SK-N-SH (cell line): Measurements from ENCODE around the gene DTX3L. TPM values are rescaled to one million over a fixed set of nuclear protein-coding genes. Genes with fewer than 3 reads are reported as not detected.

Source experiments
- CTCF ChIA-PET: fragments of 300-600, 350-600 bp; formaldehyde crosslinking; extraction: SDS; loops from one replicate; lab custom pipeline; 2021; lab: Yijun Ruan, JAX
- POLR2A ChIA-PET: fragments of 350-600 bp; sonication (Branson Sonifier 250); formaldehyde crosslinking; extraction: SDS; loops from one replicate; lab custom pipeline; 2020; ENCODE audit warnings: antibody characterized with exemption, inconsistent platforms; lab: Yijun Ruan, JAX
- DNase-seq: peaks from one replicate; pipeline ENCODE4 v3.0.0; 2012
- H2AFZ ChIP-seq: fragments of 200-600 bp; sonication (generic); 2 replicates; pipeline ENCODE4 v1.8.1; 2016; ENCODE audit warnings: antibody characterized with exemption, mild to moderate bottlenecking, low read depth
- H3F3A ChIP-seq: fragments of 200-600 bp; sonication (generic); replicated peaks from 2 replicates; pipeline ENCODE3; 2016; ENCODE audit warnings: antibody characterized with exemption, mild to moderate bottlenecking; ENCODE audit not compliant: insufficient read depth
- H3K27ac ChIP-seq, 2 experiments: fragments of 200-500 bp in 1 of 2; fragments of 200-600 bp in 1 of 2; sonication (Bioruptor generic) in 1 of 2; sonication (generic), shearing (Covaris generic) in 1 of 2; 2 replicates each; pipeline versions ENCODE4 v1.5.1 to v1.6.1; 2014 to 2016; ENCODE audit warnings: low read depth in 2 of 2, inconsistent platforms in 1 of 2, low read length in 1 of 2, mild to moderate bottlenecking in 1 of 2, mixed read lengths in 1 of 2
- H3K27me3 ChIP-seq: fragments of 200-600 bp; sonication (generic), shearing (Covaris generic); 2 replicates; pipeline ENCODE4 v1.6.1; 2016; ENCODE audit warnings: mixed run types; ENCODE audit not compliant: insufficient read depth
- H3K36me3 ChIP-seq, 2 experiments: fragments of 200-500 bp in 1 of 2; fragments of 200-600 bp in 1 of 2; sonication (Bioruptor generic) in 1 of 2; sonication (generic) in 1 of 2; replicated peaks in 1 of 2; 2 replicates each; pipeline versions ENCODE3 to v1.5.1; 2014 to 2016; ENCODE audit warnings: low read length in 1 of 2, mild to moderate bottlenecking in 1 of 2; ENCODE audit not compliant: insufficient read depth in 2 of 2, control insufficient read depth in 1 of 2
- H3K4me1 ChIP-seq, 2 experiments: fragments of 200-500 bp in 1 of 2; fragments of 200-600 bp in 1 of 2; sonication (Bioruptor generic) in 1 of 2; sonication (generic), shearing (Covaris generic) in 1 of 2; 2 replicates each; pipeline versions ENCODE4 v1.5.1 to v1.6.1; 2014 to 2016; ENCODE audit warnings: low read depth in 1 of 2, low read length in 1 of 2, mixed run types in 1 of 2; ENCODE audit not compliant: insufficient read depth in 2 of 2, control insufficient read depth in 1 of 2
- H3K4me2 ChIP-seq: fragments of 200-600 bp; sonication (generic), shearing (Covaris generic); 2 replicates; pipeline ENCODE4 v1.6.1; 2017; ENCODE audit warnings: mixed run types
- H3K4me3 ChIP-seq, 2 experiments: fragments of 200-500 bp in 1 of 2; fragments of 200-600 bp in 1 of 2; sonication (Bioruptor generic) in 1 of 2; sonication (generic), shearing (Covaris generic) in 1 of 2; 2 replicates each; pipeline versions ENCODE4 v1.5.1 to v1.8.1; 2014 to 2016; ENCODE audit warnings: low read depth in 2 of 2, inconsistent platforms in 1 of 2, low read length in 1 of 2, mild to moderate bottlenecking in 1 of 2, mixed read lengths in 1 of 2, moderate library complexity in 1 of 2
- H3K79me2 ChIP-seq: fragments of 200-600 bp; sonication (generic); 2 replicates; pipeline ENCODE4 v1.8.1; 2017; ENCODE audit warnings: mild to moderate bottlenecking; ENCODE audit not compliant: insufficient read depth
- H3K9ac ChIP-seq: fragments of 200-600 bp; sonication (generic); 2 replicates; pipeline ENCODE4 v1.6.1; 2017; ENCODE audit warnings: mixed run types
- H3K9me2 ChIP-seq: fragments of 200-600 bp; sonication (generic); 2 replicates; pipeline ENCODE4 v1.6.1; 2017; ENCODE audit warnings: mixed run types
- H3K9me3 ChIP-seq: fragments of 200-600 bp; sonication (generic); 2 replicates; pipeline ENCODE4 v1.6.1; 2017; ENCODE audit warnings: mixed run types, mild to moderate bottlenecking, moderate library complexity
- H4K20me1 ChIP-seq: fragments of 200-600 bp; sonication (generic); 2 replicates; pipeline ENCODE4 v1.6.1; 2017; ENCODE audit warnings: mild to moderate bottlenecking, mixed run types; ENCODE audit not compliant: insufficient read depth
- CHD2 ChIP-seq: fragments of 150-350 bp; IDR thresholded peaks from 2 replicates; pipeline ENCODE4 v1.6.1; 2018; ENCODE audit warnings: low read length; ENCODE audit not compliant: partially characterized antibody
- ELF1 ChIP-seq: IDR thresholded peaks from 2 replicates; pipeline ENCODE4 v1.4.0; 2012
- FOSL2 ChIP-seq: IDR thresholded peaks from 2 replicates; pipeline ENCODE4 v1.4.0; 2012; ENCODE audit warnings: low read depth, mild to moderate bottlenecking, moderate library complexity, borderline replicate concordance
- FOXJ3 ChIP-seq: sonication (generic); formaldehyde crosslinking; IDR thresholded peaks from 2 replicates; pipeline ENCODE4 v1.5.1; 2020; ENCODE audit warnings: mild to moderate bottlenecking, missing genetic modification reagents
- GABPA ChIP-seq: IDR thresholded peaks from 2 replicates; pipeline ENCODE4 v1.4.0; 2012; ENCODE audit warnings: low read depth, mild to moderate bottlenecking
- MXI1 ChIP-seq: IDR thresholded peaks from 2 replicates; pipeline ENCODE4 v1.6.1; 2012; ENCODE audit warnings: mild to moderate bottlenecking, low read depth, low read length, improper control_type of control experiment
- NFIC ChIP-seq: IDR thresholded peaks from 2 replicates; pipeline ENCODE4 v1.4.0; 2012; ENCODE audit warnings: borderline replicate concordance
- NRF1 ChIP-seq: IDR thresholded peaks from 2 replicates; pipeline ENCODE4 v1.6.1; 2012; ENCODE audit warnings: low read depth, mild to moderate bottlenecking, low read length
- POLR2AphosphoS5 ChIP-seq: IDR thresholded peaks from 2 replicates; pipeline ENCODE4 v1.6.1; 2012; ENCODE audit warnings: low read depth, low read length
- RAD21 ChIP-seq: IDR thresholded peaks from 2 replicates; pipeline ENCODE4 v1.6.1; 2012; ENCODE audit warnings: mild to moderate bottlenecking, low read length
- RCOR1 ChIP-seq: fragments of 150-350 bp; IDR thresholded peaks from 2 replicates; pipeline ENCODE4 v1.6.1; 2017; ENCODE audit warnings: antibody characterized with exemption, low read length
- RFX5 ChIP-seq: IDR thresholded peaks from 2 replicates; pipeline ENCODE4 v1.6.1; 2012; ENCODE audit warnings: mild to moderate bottlenecking, improper control_type of control experiment, low read length
- SIN3A ChIP-seq: IDR thresholded peaks from 2 replicates; pipeline ENCODE4 v1.6.1; 2012; ENCODE audit warnings: low read depth, mild to moderate bottlenecking, low read length, moderate library complexity, borderline replicate concordance
- SMC3 ChIP-seq: IDR thresholded peaks from 2 replicates; pipeline ENCODE4 v1.6.1; 2012; ENCODE audit warnings: low read depth, low read length, improper control_type of control experiment
- TCF12 ChIP-seq: IDR thresholded peaks from 2 replicates; pipeline ENCODE4 v1.4.0; 2012
- USF1 ChIP-seq: IDR thresholded peaks from 2 replicates; pipeline ENCODE4 v1.4.0; 2012; ENCODE audit warnings: low read depth, borderline replicate concordance
- WGBS: methylation state at CpG from one replicate; pipeline ENCODE4 v1.1.6; 2017; ENCODE audit warnings: low lambda C conversion rate; 5-methylcytosine and 5-hydroxymethylcytosine counted together
- polyA plus RNA-seq, 3 experiments: library from polyadenylated mRNA; depleted of rRNA; stranded (reverse); fragments of >200 nt; gene quantifications; 2 replicates each; pipeline ENCODE4 v1.2.3, GENCODE V29; 2012
- TF ChIP-seq, protein P1 (sequence below): fragments of 200-600 bp; sonication (generic); IDR thresholded peaks from 2 replicates; pipeline ENCODE4 v1.6.1; 2017; ENCODE audit warnings: antibody characterized with exemption, mild to moderate bottlenecking, moderate library complexity
- TF ChIP-seq, protein P2 (sequence below): IDR thresholded peaks from 2 replicates; pipeline ENCODE4 v1.6.1; 2012; ENCODE audit warnings: mild to moderate bottlenecking, low read depth, low read length, moderate library complexity

Gene DTX3L
- polyA plus RNA-seq, 1 of the 3 experiments (the other 2 are of a cell fraction), result 2.7 TPM

DNA sequence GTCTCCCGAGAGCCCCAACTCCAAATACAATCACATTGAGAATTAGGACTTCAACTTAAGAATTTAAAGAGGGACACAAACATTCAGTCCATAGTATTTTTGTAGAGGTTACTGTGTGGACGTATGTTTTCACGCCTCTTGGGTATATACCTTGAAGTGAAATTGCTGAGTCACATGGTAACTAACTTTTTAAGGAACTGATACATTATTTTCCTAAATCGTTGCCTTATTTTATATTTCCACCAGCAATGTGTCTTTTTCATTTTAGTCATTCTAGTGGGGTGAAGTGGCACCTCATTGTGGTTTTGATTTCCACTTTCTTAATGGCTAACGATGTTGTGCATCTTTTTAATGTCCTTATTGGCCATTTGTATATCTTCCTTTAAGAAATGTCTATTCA lies 25.2 kb downstream of the DTX3L start:
- no peaks in the 10 kb centered on the region for H3K79me2 ChIP-seq

GRCh38 chr3:122590610-122591009 lies 26.5 kb downstream of the DTX3L start:
- ChIA-PET POLR2A (no interaction called here), CTCF (no interaction called here)
- 62% methylated on average over 2 of the region's 2 CpGs for WGBS
- Histone ChIP-seq H3K36me3 (no peaks in the 10 kb centered on the region), H3K27me3 (no peaks in the 10 kb centered on the region), H3K9ac (no peak overlapping the region), H3K9me2 (no peaks in the 10 kb centered on the region), H3K9me3 (no peaks in the 10 kb centered on the region), H3K79me2 (no peaks in the 10 kb centered on the region), H4K20me1 (no peaks in the 10 kb centered on the region), H3F3A (no peaks in the 10 kb centered on the region), H3K4me3 (no peak overlapping the region), H3K27ac (no peak overlapping the region), H2AFZ (no peak overlapping the region), H3K4me2 (no peak overlapping the region), H3K4me1 (no peaks in the 10 kb centered on the region)
- no peak for DNase-seq
- no peak for TF ChIP-seq SMC3
- TF ChIP-seq, protein P1, sequence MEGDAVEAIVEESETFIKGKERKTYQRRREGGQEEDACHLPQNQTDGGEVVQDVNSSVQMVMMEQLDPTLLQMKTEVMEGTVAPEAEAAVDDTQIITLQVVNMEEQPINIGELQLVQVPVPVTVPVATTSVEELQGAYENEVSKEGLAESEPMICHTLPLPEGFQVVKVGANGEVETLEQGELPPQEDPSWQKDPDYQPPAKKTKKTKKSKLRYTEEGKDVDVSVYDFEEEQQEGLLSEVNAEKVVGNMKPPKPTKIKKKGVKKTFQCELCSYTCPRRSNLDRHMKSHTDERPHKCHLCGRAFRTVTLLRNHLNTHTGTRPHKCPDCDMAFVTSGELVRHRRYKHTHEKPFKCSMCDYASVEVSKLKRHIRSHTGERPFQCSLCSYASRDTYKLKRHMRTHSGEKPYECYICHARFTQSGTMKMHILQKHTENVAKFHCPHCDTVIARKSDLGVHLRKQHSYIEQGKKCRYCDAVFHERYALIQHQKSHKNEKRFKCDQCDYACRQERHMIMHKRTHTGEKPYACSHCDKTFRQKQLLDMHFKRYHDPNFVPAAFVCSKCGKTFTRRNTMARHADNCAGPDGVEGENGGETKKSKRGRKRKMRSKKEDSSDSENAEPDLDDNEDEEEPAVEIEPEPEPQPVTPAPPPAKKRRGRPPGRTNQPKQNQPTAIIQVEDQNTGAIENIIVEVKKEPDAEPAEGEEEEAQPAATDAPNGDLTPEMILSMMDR, result no peak
- no peak for TF ChIP-seq CHD2
- no peak for TF ChIP-seq FOXJ3 (CRISPR knock-in tag)
- TF ChIP-seq TCF12, result no peak
- no peak for TF ChIP-seq SIN3A
- no peak for TF ChIP-seq RAD21
- TF ChIP-seq POLR2AphosphoS5, result no peak
- no peak for TF ChIP-seq FOSL2
- no peak for TF ChIP-seq ELF1
- TF ChIP-seq GABPA, result no peak

More for the DNA sequence above, 25.2 kb downstream of the DTX3L start:
- ChIA-PET POLR2A (no interaction called here), CTCF (no interaction called here)
- no peaks in the 10 kb centered on the region for H3F3A ChIP-seq
- no peaks in the 10 kb centered on the region for H4K20me1 ChIP-seq
- H3K27ac ChIP-seq, result no peak overlapping the region
- H3K4me3 ChIP-seq, result no peak overlapping the region
- no peaks in the 10 kb centered on the region for H3K27me3 ChIP-seq
- H3K36me3 ChIP-seq, result no peaks in the 10 kb centered on the region
- DNase-seq, result no peak
- H3K4me2 ChIP-seq, result no peak overlapping the region
- H3K4me1 ChIP-seq, result no peaks in the 10 kb centered on the region
- TF ChIP-seq USF1, result no peak
- TF ChIP-seq, protein P2, sequence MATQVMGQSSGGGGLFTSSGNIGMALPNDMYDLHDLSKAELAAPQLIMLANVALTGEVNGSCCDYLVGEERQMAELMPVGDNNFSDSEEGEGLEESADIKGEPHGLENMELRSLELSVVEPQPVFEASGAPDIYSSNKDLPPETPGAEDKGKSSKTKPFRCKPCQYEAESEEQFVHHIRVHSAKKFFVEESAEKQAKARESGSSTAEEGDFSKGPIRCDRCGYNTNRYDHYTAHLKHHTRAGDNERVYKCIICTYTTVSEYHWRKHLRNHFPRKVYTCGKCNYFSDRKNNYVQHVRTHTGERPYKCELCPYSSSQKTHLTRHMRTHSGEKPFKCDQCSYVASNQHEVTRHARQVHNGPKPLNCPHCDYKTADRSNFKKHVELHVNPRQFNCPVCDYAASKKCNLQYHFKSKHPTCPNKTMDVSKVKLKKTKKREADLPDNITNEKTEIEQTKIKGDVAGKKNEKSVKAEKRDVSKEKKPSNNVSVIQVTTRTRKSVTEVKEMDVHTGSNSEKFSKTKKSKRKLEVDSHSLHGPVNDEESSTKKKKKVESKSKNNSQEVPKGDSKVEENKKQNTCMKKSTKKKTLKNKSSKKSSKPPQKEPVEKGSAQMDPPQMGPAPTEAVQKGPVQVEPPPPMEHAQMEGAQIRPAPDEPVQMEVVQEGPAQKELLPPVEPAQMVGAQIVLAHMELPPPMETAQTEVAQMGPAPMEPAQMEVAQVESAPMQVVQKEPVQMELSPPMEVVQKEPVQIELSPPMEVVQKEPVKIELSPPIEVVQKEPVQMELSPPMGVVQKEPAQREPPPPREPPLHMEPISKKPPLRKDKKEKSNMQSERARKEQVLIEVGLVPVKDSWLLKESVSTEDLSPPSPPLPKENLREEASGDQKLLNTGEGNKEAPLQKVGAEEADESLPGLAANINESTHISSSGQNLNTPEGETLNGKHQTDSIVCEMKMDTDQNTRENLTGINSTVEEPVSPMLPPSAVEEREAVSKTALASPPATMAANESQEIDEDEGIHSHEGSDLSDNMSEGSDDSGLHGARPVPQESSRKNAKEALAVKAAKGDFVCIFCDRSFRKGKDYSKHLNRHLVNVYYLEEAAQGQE, result no peak
- TF ChIP-seq, protein P1, result no peak
- no peak for TF ChIP-seq RCOR1
- no peak for TF ChIP-seq RAD21
- no peak for TF ChIP-seq NFIC
- TF ChIP-seq RFX5, result no peak
- no peak for TF ChIP-seq NRF1
- TF ChIP-seq MXI1, result no peak
- 47% methylated on average over 5 of the region's 5 CpGs for WGBS
- H2AFZ ChIP-seq, result no peak overlapping the region
- no peak overlapping the region for H3K9ac ChIP-seq
- no peaks in the 10 kb centered on the region for H3K9me2 ChIP-seq
- no peaks in the 10 kb centered on the region for H3K9me3 ChIP-seq
